ENCODE results near the gene TMEM258. TPM values are rescaled to one million over a fixed set of nuclear protein-coding genes. Genes with fewer than 3 reads are reported as not detected.
A peak's percentile ranks its signal among the peaks of the same experiment; 100 is the strongest.

Gene TMEM258
- total RNA-seq, 1 donor from 2014 or later, result 71.4 TPM

DNA sequence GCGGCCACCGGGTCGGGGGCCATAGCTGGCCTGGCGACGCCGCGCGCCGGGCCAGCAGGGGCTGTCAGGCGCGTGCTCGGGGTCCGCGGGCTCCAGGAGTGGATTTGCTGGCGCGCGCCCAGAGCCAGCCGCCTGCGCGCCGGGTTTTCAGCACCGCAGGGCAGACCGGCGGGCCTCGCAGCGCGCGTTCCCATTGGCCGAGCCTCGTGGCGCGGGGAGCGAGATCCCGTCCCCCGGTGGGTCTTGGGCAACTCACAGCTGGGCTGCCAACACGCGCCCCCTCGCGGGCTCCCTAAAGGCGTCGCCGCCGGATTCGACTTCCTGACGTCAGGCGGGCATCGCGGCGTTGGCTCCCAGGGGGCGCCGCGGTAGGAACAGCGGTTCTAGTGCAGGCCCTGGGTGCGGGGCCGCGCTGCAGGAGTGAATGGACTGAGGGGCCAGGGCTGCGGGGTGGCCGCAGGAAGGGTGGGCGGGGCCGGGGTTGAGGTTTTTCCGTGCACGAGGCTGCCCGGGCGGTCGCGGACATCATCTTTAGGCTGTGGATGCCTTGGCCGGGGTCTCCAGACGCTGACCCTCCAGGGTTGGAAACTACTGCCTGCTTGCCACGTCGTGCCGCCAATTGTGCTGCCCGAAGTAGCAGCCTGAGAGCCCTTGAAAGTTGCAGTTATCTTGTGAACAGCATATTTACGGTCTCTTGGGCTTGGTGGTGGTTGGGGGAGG lies 24.5 kb upstream of the TMEM258 start, which contains the start of gene FADS1:
FADS1 (minus strand) TSS at position 268 of the 720 bp plus-strand sequence; CDS start at position 194, 74 bp downstream.
- peaks cover 7% of the 10 kb centered on the region for H3K9me3 Mint-ChIP-seq
- peak within 1 kb of the TSS; percentile 78 for H3K4me2 ChIP-seq
- H3K4me1 Mint-ChIP-seq, result peaks cover 25% of the 10 kb centered on the region
- no peaks in the 10 kb centered on the region for H3K9me3 ChIP-seq (ENCODE audit: low read depth)
- peak within 1 kb of the TSS; percentile 67 for H3K4me3 ChIP-seq
- H3K27ac Mint-ChIP-seq, result peak within 1 kb of the TSS; percentile 99
- H3K36me3 ChIP-seq, result no peaks in the 10 kb centered on the region
- TF ChIP-seq EZH2phosphoT487 (IDR thresholded peaks at IDR 0.05) (no peak), EZH2 (IDR thresholded peaks at IDR 0.05) (no peak), CTCF (IDR thresholded peaks at IDR 0.05) (peak; percentile 68)
- no peak within 1 kb of the TSS for H2AFZ ChIP-seq (replicated peaks)
- H3K9ac ChIP-seq, result peak within 1 kb of the TSS; percentile 69
- peaks cover 28% of the 10 kb centered on the region for H3K36me3 Mint-ChIP-seq
- H3K79me2 ChIP-seq (ENCODE audit: low read depth), result peaks cover 91% of the 10 kb centered on the region
- H3F3A ChIP-seq (ENCODE audit: low read depth), result peaks cover 46% of the 10 kb centered on the region
- peaks cover 15% of the 10 kb centered on the region for H3K4me1 ChIP-seq
- no peaks in the 10 kb centered on the region for H3K27me3 ChIP-seq
- H3K4me3 Mint-ChIP-seq, result peak within 1 kb of the TSS; percentile 95
- peaks cover 1% of the 10 kb centered on the region for H4K20me1 ChIP-seq (ENCODE audit: low read depth)
- peak within 1 kb of the TSS; percentile 95 for H3K27ac ChIP-seq
- peak; percentile 98 for DNase-seq (ENCODE audit: low spot score)
- no peaks in the 10 kb centered on the region for H3K27me3 Mint-ChIP-seq (ENCODE audit: insufficient read depth, low read depth)

- Histone ChIP-seq H3K27ac (peak overlapping the region; percentile 95), H3K4me3 (peak overlapping the region; percentile 67), H3K4me2 (peak overlapping the region; percentile 78), H2AFZ (replicated peaks) (no peak overlapping the region), H3F3A (ENCODE audit: low read depth) (peaks cover 46% of the 10 kb centered on the region), H3K9ac (peak overlapping the region; percentile 69), H4K20me1 (ENCODE audit: low read depth) (peaks cover 4% of the 10 kb centered on the region), H3K36me3 (no peaks in the 10 kb centered on the region), H3K4me1 (peaks cover 15% of the 10 kb centered on the region), H3K9me3 (ENCODE audit: low read depth) (no peaks in the 10 kb centered on the region), H3K27me3 (no peaks in the 10 kb centered on the region), H3K79me2 (ENCODE audit: low read depth) (peaks cover 82% of the 10 kb centered on the region)
- TF ChIP-seq CTCF (IDR thresholded peaks at IDR 0.05), result no peak
- no peak for TF ChIP-seq EZH2 (IDR thresholded peaks at IDR 0.05)
- no peak for TF ChIP-seq EZH2phosphoT487 (IDR thresholded peaks at IDR 0.05)
- DNase-seq (ENCODE audit: low spot score), result peak; percentile 84
- peaks cover 2% of the 10 kb centered on the region for H3K27me3 Mint-ChIP-seq (ENCODE audit: insufficient read depth, low read depth)
- H3K4me1 Mint-ChIP-seq, result peaks cover 25% of the 10 kb centered on the region
- H3K4me3 Mint-ChIP-seq, result peak overlapping the region; percentile 95
- H3K27ac Mint-ChIP-seq, result peak overlapping the region; percentile 99
- peaks cover 28% of the 10 kb centered on the region for H3K36me3 Mint-ChIP-seq
- H3K9me3 Mint-ChIP-seq, result peaks cover 7% of the 10 kb centered on the region
These were observed 23.7 kb upstream of the TMEM258 start for GRCh38 chr11:61815790-61816735.

GRCh38 chr11:61814958-61815789 lies 22.8 kb upstream of the TMEM258 start:
- no peak overlapping the region for H2AFZ ChIP-seq (replicated peaks)
- TF ChIP-seq EZH2phosphoT487 (IDR thresholded peaks at IDR 0.05), result no peak
- no peak for TF ChIP-seq EZH2 (IDR thresholded peaks at IDR 0.05)
- no peak for TF ChIP-seq CTCF (IDR thresholded peaks at IDR 0.05)
- peaks cover 78% of the 10 kb centered on the region for H3K79me2 ChIP-seq (ENCODE audit: low read depth)
- no peaks in the 10 kb centered on the region for H3K9me3 ChIP-seq (ENCODE audit: low read depth)
- H3K27me3 Mint-ChIP-seq (ENCODE audit: insufficient read depth, low read depth), result peaks cover 2% of the 10 kb centered on the region
- peaks cover 15% of the 10 kb centered on the region for H3K4me1 ChIP-seq
- H3K4me2 ChIP-seq, result peak overlapping the region; percentile 78
- peak overlapping the region; percentile 95 for H3K4me3 Mint-ChIP-seq
- H3K36me3 ChIP-seq, result no peaks in the 10 kb centered on the region
- peak overlapping the region; percentile 100 for H3K27ac Mint-ChIP-seq
- peak overlapping the region; percentile 67 for H3K4me3 ChIP-seq
- peaks cover 46% of the 10 kb centered on the region for H3F3A ChIP-seq (ENCODE audit: low read depth)
- DNase-seq (ENCODE audit: low spot score), result peak; percentile 99
- H3K4me1 Mint-ChIP-seq, result peaks cover 25% of the 10 kb centered on the region
- H3K9ac ChIP-seq, result peak overlapping the region; percentile 69
- peaks cover 7% of the 10 kb centered on the region for H3K9me3 Mint-ChIP-seq
- H3K27ac ChIP-seq, result peak overlapping the region; percentile 95
- H3K36me3 Mint-ChIP-seq, result peaks cover 32% of the 10 kb centered on the region
- H4K20me1 ChIP-seq (ENCODE audit: low read depth), result peaks cover 6% of the 10 kb centered on the region
- no peaks in the 10 kb centered on the region for H3K27me3 ChIP-seq

All from neural progenitor cell (in vitro differentiated cells).